ENCODE results near the gene NFKBIE.

The NFKBIE gene

DNA sequence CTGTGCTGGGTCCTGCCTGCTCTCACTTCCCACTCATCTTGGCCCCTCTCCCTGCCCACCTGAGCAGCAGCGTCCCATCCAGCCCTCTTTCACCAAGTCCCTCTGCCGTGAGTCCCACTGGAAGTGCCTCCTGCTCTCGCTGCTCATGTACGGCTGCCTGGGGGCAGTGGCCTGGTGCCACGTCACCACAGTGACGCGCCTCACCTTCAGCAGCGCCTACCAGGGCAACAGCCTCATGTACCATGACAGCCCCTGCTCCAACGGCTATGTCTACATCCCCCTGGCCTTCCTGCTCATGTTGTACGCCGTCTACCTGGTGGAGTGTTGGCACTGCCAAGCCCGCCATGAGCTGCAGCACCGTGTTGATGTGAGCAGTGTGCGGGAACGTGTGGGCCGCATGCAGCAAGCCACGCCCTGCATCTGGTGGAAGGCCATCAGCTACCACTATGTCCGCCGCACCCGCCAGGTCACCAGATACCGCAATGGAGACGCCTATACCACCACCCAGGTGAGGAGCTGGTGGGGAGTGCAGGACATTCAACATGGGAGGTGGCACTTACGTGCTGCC, 7.7 kb upstream of the NFKBIE start:
- no peak for DNase-seq (ENCODE audit: low read depth)

DNA sequence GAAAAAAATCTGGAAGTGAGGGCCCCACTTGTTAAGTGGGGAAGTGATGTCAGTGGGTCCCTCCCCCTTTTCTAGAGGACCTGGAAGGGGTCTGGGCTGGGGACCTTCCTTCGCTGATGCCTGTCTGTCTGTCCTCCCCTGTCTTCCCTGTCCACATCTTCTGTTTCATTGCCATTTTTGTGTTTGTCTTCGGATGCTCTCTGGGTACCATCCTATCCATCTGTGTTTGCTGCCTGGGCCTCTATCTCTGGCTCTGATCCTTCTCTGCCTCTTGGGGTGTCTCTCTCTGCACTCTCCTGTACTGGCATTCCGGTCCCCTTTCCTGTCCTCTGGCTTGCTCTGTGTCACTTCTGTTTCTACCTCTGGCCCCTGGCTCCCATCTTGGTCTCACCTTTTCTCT, 7.2 kb upstream of the NFKBIE start:
- DNase-seq (ENCODE audit: low read depth), result no peak

DNA sequence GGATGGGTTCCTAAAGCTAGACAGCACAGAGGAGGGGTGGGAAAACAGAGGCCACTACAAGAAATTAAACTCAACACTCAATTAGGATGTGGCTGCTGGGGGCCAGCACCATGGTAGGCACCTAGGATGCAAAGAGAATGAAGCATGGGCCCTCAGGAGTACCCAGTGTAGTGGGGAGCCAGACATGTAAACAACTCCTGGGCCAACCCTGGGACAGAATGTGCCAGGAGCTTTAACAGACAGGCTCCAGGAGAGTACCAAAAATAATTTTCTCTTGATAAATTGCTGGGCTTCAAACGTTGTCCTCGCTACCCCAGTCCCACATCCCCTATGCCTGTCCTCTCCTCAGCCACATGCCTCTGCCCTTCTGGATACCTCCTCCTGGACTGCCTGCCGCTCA, 6.6 kb upstream of the NFKBIE start:
- no peak for DNase-seq (ENCODE audit: low read depth)

DNA sequence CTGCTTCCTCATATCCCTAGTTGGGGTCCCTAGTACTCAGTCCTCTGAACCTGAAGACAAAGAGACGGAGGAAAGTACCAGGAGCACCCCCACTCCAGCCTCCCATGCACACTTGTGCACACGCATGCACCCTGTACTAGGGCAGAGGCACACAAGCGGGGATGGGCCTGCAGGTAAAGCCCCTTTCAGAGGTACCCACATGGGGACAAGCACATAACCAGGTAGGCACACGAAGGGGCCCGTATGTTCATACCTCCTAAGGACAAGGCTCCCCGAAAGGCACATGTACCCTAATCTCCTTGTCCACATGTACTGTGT, 6.0 kb upstream of the NFKBIE start:
- DNase-seq (ENCODE audit: low read depth), result no peak

DNA sequence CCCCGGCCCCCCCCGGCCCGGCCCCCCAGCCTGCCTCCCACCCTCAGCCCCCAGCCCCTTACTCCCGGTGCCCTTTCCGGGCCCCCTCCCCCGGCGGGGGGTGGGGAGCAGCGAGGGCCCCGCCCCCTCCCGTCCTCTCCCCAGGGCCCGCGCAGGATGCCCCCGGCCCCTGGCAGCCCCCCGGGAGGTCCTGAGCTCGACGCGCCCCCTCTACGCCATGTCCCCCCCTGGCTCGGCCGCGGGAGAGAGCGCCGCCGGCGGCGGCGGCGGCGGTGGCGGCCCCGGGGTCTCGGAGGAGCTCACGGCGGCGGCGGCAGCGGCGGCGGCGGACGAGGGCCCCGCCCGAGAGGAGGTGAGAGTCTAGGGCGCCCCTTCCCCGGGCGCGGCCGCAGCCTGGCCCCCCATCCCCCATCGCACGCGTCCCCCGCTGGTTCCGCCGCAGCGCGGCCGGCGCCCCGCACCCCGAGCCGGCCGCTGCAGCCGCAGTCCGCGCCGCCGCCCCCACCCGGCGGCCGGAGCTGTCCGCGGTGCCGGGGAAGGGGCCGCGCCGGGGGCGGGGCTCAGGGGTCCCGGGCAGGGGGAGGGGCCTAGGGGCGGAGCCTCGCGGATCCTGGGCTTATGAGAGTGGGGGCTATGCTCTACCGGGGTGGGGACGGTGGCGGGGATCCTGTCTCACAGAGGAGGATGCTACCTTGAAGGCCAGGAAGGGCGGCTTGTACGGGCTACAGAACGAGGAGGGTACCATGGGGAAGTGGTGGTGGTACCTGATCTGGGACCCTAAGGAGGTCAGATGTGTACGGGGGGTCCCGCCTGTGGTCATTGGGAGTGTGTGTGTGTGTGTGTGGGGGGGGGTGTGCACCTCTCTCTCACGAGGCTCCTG, 5.4 kb upstream of the NFKBIE start:
- DNase-seq (ENCODE audit: low read depth), result no peak

DNA sequence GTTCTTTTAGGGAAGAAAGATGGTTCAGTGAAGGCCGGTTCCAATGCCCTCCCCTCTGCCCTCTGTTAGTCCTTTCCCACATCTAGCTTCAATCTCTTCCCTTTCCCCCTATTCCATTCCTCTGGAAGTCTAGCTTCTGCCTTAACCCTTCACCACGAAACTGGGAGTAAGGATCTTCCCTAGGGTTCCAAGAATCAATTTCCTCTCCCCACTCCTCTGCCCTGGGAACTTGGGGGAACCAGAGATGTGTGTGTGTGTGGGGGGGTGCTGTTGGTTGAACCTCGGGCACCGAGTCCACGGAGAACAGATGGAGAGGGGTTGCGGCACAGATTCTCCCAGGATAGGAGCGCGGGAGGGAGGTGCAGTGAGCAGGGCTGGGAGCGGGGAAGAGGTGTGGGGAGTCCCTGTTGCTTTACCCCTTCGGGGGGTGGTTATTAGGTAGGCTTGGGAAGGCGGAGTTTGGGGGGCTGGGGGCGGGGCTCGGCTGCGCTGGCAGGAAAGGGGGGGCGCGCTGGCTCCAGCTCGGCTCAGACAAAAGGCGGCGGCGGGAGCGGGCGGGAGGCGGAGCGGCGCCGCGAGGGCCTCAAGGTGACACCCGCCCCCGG, 4.7 kb upstream of the NFKBIE start, which contains the start of gene TMEM151B:
TMEM151B (plus strand) TSS at position 530 of the 605 bp plus-strand sequence. CDS start 293 bp downstream, outside the sequence.
- DNase-seq (ENCODE audit: low read depth), result no peak

DNA sequence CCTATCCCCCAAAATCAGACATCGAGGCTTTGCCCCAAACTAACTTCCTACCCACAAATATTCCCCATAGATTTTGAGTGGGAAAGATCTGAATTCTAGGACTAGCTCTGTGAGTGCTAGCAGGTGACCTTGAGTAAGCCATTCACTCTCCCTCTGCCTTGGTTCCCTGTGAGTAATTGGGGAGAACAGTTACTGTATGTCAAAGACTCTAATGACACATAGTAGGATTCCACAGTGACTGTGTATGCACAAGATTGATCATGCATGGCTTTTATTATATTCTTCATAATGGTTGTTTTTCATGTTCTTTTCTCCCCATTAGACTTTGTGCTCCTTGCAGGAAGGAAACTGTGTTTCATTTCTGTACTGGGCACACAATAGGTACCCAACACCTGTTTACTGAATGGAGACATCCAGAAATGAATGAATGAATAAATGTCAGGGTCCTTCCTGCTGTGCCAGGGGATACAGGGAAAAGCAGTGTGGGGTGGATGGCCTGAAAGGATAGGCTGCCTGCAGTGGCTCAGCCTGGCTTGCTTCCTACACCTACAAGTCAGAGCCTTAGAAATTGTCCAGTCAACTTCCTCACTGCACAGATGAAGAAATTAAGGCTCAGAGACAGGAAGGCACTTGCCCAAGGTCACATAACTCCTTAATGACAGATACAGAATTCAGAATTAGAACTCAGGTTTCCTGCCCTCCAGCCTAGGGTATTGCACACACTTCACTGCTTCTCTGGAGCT, 4.0 kb upstream of the NFKBIE start:
- DNase-seq (ENCODE audit: low read depth), result no peak

DNA sequence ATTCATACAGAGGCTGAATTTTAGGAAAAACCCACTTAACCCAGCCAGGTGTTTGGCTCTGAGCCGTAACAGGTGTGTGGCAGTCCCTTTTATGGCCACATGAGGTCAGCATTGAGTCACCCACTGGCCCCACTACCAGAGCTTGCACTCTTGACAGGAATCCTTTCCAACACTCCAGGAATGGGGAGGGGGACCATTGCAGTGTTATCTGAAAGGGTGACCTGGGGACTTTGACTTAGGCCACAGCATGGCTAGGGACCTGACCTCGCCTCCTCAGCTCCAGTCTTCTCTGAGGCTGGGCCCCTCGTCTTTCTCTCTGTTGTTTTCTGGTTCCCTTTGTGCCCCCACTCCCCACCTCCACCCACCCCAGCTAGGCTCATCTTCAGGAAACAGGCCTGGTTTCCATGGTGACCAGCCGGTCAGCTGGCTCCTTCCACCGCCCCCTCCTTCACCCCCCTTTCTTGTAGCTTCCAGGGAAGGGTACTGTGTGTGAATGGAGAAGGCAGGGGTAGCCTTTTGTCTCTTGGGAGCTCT, 2.8 kb upstream of the NFKBIE start:
- no peak for DNase-seq (ENCODE audit: low read depth)

DNA sequence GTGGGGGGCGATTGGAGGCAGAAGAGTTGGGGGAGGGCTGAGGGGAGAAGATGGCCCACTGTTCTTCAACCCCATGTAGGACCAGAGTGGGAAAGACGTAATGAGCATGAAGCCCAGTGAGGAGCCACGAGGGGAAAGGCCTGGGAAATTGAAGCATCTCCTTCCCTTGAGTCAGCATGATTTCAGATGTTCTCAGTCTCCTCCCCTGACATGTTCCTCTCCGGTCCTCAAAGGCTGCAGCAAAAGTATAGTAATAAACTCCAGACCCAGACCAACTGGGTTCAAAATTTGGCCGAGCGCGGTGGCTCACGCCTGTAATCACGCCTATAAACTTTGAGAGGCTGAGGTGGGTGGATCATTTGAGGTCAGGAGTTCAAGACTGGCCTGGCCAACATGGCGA, 1.9 kb upstream of the NFKBIE start:
- DNase-seq (ENCODE audit: low read depth), result no peak

DNA sequence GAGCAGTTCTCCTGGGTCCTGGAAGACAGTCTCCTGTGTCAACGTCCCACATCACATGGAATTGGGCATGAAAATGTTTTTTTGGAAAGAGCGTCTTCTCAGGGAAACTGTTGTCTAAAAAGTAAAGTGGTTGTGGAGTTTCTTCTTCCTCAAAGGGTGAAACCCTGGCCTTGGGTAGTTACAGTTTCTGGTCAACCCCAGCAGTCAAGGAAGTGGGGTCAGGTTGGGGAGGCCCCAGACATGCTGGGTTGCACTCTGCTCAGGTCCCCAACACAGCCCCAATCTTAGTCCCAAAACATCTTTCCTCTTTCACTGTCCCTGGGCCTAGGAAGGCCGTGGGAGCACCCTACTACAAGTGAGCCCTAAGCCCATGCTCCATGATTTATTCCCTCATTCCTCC, 996 bp upstream of the NFKBIE start:
- DNase-seq (ENCODE audit: low read depth), result no peak

DNA sequence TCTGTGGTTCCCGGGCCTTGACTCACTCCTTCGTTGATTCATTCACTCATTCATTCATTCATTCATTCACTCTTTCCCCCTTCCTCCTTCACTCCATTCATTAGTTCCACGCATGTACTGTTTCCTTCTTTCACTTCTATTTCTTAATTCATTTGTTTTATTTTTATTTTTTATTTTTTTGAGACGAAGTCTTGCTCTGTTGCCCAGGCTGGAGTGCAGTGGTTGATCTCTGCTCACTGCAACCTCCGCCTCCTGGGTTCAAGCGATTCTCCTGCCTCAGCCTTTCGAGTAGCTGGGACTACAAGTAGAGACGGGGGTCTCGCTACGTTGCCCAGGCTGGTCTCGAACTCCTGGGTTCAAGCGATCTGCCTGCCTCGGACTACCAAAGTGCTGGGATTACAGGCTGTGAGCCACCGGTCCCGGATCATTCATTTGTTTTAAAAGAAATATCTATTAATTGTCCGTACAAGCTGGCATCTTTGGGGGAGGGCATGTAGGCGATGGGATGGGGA, 427 bp upstream of the NFKBIE start:
- DNase-seq (ENCODE audit: low read depth), result no peak

DNA sequence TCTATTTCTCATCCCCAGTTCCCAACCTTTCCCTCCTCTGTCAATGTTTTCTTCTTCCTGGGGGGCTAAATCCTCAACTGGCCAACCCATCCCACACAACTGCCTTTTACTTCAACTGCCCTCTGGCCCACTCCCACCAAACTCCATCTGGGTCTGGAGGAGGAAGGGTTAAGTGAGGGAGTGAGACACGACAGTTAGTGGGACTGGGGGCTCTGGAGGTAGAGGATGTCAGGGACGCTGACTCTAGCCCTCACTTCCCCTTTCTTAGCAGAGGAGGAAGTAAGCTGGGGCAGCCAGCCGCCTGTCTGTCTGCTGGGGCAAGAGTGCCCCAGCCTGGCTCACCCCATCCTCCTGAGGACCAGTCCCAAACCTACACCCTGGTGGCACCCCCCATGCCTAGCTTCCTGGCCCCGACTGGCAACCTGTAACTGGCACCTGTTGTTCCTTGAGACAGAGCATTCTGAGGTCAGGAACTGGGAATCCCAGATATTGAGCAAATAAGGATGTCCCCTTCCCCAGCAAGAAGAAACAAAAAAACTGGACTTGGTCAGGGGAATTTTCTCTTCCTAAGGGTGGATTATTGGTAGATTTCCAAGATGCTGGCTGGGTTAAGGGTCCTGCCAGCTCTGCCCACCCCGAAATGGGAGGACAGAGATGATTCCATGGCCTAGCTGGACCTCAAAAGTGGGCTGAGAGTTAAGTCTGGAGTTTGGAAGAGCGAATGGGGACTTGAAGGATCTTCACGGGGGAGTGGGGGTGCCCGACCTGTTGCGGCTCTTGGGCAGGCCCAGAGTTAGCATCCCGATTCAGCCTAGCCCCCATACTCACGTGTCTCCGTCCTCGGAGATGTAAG, 971 bp downstream of the NFKBIE start:
- no peak for DNase-seq (ENCODE audit: low read depth)

DNA sequence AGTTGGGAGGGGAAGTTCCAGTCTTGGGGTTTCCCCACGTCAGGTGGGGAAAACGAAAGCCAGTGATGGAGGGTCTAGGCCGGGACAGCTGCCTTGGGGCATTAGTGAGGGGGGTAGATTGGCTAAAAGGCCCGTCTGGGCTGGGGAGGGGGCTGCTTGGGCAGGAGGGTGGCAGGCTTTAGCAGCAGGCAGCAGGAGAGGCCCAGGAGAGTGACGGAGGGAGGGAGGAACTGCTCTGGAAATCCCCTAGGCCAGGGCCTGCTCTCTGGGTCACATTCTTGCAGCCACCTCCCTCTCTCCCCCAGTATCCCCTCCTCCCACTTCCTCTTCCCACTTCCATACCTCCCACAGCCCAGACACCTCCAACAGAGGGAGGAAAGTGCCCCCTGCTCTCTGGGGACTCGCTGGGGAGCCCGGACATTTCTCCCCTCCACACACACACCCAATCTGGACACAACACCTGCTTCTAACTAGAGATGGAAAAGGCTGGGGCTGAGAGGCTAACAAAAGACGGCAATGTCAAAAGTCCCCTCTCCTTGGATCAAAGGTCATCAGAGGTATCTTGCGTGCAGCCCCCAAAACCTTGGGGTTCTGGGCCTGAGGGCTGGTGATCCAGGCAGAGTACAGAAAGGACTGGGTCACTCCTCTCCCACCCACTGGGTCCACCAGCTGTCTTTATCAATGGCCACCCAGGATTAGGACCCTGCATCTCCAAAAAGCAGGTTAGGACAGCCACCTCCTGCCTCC, 1.8 kb downstream of the NFKBIE start:
- DNase-seq (ENCODE audit: low read depth), result no peak

DNA sequence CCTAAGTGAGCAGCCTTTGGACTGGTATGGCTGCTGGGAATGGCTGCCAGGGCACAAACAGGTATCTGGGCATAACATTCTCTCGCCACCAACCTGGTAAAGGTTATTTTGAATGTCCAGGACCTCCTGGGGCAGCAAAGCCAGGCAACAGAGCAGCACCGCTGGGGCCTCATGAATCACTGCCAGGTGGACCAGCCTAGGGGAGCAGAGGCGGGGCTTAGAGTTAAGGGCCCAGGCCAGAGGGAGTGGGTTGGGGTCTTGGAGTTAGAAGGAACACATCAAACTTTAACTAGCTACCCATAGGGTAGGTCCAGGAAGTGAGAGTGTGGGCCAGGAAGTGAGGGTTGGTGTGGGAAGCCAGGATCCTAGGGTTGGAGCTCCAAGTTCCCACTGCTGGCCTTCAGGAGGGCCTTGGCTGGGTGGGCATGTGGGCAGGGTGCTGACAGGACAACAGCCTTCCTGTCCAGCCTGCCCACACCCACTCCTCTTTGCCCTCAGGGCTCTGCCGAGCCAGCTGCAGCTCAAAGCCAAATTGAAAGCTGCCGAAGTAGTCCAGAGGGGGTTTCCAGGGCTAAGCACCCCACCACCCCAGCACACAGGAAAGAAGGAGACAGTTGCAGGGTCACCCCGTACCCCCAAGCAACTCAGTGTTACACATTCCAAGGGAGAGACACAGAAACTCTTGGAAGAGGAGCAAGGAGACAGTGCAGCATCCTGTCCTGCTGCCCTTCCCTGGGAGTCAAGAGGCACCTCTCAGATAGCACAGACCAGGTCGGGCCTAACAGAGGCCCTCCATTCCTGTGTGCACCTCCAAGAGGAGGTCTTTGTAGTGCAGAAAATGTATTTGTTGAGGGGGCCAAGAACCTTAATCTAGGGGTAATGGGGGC, 2.6 kb downstream of the NFKBIE start:
- DNase-seq (ENCODE audit: low read depth), result no peak

DNA sequence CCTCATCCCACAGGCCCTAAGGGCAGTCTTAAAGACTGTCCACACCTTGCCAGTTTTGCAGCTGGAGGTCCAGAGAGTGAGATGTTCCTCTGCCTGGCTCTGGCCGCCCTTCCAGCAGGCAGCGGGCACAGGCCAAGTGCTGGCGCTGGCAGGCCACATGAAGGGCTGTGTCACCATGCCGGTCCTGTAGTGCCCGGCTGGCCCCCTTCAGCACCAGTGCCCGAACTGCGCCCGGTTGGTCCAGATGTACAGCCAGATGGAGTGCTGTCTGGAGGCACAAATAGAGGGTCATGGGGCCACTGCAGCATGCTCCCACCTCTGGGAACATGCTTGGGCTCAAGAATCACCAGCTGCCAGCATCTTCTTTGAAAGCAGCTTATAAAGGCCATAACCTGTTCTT, 3.8 kb downstream of the NFKBIE start:
- DNase-seq (ENCODE audit: low read depth), result no peak

DNA sequence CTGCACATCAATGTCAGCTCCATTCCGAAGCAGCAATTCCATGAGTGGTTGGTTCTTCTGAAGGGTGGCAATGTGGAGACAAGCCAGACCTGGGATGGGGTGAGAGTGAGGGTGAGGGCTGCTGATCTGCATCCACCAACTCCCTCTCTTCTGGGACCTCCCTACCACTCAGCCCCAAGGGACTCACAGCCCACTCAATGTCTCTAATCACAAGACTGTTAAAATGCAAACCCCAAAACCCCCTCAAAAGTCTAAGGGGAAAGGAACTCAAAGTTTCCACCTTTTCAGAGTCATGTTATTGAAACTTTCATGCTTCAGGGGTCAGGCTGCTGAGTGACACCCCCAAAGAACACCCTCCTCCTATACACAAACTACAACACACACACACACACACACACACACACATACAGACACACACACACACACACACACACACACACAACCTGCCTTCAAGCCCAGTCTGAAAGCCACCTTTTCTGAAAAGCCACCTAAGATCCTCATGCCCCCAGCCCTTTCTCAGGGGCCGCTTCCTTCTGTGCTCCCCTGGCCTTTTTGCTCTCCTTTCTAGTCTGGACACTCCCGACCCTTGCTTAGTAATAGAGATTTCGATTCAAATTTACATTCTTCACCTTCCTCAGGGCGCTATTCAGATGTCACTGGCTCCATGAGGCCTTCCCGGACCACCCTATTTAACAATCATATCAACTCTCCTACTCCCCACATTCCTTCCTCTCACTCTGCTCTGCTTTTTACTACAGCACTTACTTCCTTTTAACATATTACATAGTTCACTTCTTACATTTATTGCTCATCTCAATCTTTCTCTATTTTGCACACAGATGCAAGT, 4.7 kb downstream of the NFKBIE start:
- DNase-seq (ENCODE audit: low read depth), result no peak

DNA sequence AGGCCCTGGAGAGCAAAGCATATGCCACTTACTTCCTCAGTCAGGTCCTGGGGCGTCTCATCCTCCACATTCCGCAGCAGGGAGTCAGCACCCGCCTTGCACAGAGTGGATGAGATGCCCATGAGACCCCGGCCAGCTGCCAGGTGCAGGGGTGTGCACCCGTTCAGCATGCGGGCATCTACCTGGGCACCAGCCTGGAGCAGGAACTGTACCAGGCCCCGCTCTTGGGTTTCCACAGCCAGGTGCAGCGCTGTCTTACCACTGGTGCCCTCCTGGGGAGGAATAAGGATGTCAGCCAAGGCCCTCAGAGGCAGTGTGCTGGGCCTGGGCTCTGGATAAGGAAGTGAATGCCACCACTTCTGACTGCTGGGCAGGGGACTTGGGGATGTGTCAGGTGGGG, 5.3 kb downstream of the NFKBIE start:
- DNase-seq (ENCODE audit: low read depth), result no peak

DNA sequence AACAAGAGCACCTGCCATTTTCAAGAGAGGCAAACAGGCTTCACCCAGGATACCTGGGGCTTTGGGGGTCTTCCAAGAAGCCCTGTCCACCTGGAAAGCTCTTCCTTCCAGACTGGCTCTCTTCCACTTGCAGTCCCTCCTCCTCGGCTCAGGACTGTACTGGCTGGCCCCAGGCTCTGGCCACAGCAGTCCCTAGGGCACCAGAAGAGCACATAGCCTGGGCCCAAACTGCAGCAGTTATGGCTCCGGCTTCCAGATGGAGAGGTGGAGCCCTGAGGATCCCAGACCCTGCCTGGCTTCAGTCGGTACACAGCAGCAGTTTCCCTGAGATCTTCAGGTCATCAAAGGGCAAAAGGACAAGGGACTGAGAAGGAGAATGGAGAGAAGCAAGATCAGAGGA, 6.4 kb downstream of the NFKBIE start:
- DNase-seq (ENCODE audit: low read depth), result no peak
